ENCODE data around the gene COX7A2L. TPM values are rescaled to one million over a fixed set of nuclear protein-coding genes. Genes with fewer than 3 reads are reported as not detected.

COX7A2L gene
- total RNA-seq, 1 donor from 2014 or later = 95.5 TPM

- H3K27ac Mint-ChIP-seq = no peak overlapping the region
These were observed 36.1 kb downstream of the COX7A2L start for GRCh38 chr2:42324949-42325348.

GRCh38 chr2:42324244-42324643 lies 36.8 kb downstream of the COX7A2L start:
- Mint-ChIP-seq H3K4me1 (ENCODE audit: unreplicated experiment) (no peaks in the 10 kb centered on the region), H3K4me3 (no peak overlapping the region), H3K27ac (no peak overlapping the region), H3K27me3 (no peaks in the 10 kb centered on the region), H3K9me3 (no peaks in the 10 kb centered on the region), H3K36me3 (peaks cover 8% of the 10 kb centered on the region)
- TF ChIP-seq, protein P1, sequence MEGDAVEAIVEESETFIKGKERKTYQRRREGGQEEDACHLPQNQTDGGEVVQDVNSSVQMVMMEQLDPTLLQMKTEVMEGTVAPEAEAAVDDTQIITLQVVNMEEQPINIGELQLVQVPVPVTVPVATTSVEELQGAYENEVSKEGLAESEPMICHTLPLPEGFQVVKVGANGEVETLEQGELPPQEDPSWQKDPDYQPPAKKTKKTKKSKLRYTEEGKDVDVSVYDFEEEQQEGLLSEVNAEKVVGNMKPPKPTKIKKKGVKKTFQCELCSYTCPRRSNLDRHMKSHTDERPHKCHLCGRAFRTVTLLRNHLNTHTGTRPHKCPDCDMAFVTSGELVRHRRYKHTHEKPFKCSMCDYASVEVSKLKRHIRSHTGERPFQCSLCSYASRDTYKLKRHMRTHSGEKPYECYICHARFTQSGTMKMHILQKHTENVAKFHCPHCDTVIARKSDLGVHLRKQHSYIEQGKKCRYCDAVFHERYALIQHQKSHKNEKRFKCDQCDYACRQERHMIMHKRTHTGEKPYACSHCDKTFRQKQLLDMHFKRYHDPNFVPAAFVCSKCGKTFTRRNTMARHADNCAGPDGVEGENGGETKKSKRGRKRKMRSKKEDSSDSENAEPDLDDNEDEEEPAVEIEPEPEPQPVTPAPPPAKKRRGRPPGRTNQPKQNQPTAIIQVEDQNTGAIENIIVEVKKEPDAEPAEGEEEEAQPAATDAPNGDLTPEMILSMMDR (conservative IDR thresholded peaks at IDR 0.05) = no peak
- no peak for DNase-seq (ENCODE audit: extremely low spot score, unreplicated experiment)

More at GRCh38 chr2:42324949-42325348, 36.1 kb downstream of the COX7A2L start:
- Mint-ChIP-seq H3K4me3 (no peak overlapping the region), H3K36me3 (peaks cover 8% of the 10 kb centered on the region), H3K9me3 (no peaks in the 10 kb centered on the region), H3K4me1 (ENCODE audit: unreplicated experiment) (no peaks in the 10 kb centered on the region), H3K27me3 (no peaks in the 10 kb centered on the region)
- TF ChIP-seq, protein P1 (conservative IDR thresholded peaks at IDR 0.05) = no peak
- DNase-seq (ENCODE audit: extremely low spot score, unreplicated experiment) = no peak

DNA sequence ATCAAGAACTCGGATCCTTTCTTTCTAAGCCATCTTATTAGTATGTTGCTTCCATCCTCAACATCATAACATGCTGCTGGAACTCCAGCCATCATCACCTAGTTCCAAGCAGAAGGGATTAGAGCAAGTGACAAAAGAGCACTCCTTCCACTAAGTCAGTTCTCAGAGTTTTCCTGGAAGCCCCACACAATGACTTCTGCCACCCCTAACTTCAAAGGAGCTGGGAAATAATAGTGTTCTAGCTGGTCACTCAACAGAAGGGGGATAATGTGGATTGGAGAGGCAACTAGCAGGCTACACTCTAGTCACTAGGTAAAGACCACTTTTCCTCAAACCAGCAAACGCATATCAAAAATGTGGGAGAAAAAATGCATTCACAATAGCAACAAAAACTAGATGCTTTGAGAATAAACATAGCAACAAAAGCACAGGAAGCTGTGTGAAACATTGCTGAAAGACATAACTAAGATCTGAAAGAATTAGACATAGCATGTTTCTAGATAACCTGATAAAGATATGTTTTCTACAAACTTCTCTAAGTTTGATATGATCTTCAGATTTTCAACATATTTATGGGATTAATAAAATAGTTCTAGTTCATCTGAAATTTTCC lies 39.5 kb downstream of the COX7A2L start:
- Mint-ChIP-seq H3K4me3 (no peak overlapping the region), H3K9me3 (no peaks in the 10 kb centered on the region), H3K27me3 (no peaks in the 10 kb centered on the region), H3K27ac (no peak overlapping the region), H3K4me1 (ENCODE audit: unreplicated experiment) (no peaks in the 10 kb centered on the region), H3K36me3 (peaks cover 15% of the 10 kb centered on the region)
- TF ChIP-seq, protein P1 (conservative IDR thresholded peaks at IDR 0.05) = no peak
- DNase-seq (ENCODE audit: extremely low spot score, unreplicated experiment) = no peak

DNA sequence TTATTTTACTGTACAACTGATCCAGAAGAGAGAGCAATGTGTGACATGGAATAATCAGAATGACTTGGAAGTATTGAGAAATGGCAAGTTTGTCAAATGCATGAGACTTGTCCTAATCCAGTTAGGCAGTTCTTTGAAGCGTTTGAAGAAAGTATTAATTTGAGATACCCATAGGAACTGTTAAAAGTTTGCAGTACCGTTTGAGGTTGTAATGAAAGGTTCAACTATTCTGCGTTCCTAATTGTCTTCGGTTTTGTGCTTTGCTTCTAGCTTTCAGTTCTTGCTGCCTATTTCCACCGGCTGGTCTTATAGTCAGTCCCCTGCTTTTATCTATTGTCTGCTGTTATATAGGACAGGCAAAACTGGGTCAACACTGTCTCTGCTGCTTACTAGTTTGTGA lies 41.8 kb downstream of the COX7A2L start:
- H3K9me3 Mint-ChIP-seq = no peaks in the 10 kb centered on the region
- no peaks in the 10 kb centered on the region for H3K4me1 Mint-ChIP-seq (ENCODE audit: unreplicated experiment)
- H3K27me3 Mint-ChIP-seq = no peaks in the 10 kb centered on the region
- no peak overlapping the region for H3K27ac Mint-ChIP-seq
- no peak overlapping the region for H3K4me3 Mint-ChIP-seq
- no peak for DNase-seq (ENCODE audit: extremely low spot score, unreplicated experiment)
- peaks cover 15% of the 10 kb centered on the region for H3K36me3 Mint-ChIP-seq
- TF ChIP-seq, protein P1 (conservative IDR thresholded peaks at IDR 0.05) = no peak

- Mint-ChIP-seq H3K36me3 (peaks cover 15% of the 10 kb centered on the region), H3K4me3 (no peak overlapping the region), H3K9me3 (no peaks in the 10 kb centered on the region), H3K27me3 (no peaks in the 10 kb centered on the region), H3K4me1 (ENCODE audit: unreplicated experiment) (no peaks in the 10 kb centered on the region), H3K27ac (no peak overlapping the region)
- TF ChIP-seq, protein P1 (conservative IDR thresholded peaks at IDR 0.05) = no peak
- DNase-seq (ENCODE audit: extremely low spot score, unreplicated experiment) = no peak
These were observed 43.1 kb downstream of the COX7A2L start for GRCh38 chr2:42317945-42318344.

Data from type B pancreatic cell (in vitro differentiated cells).